CD14-positive monocyte (primary cell): ENCODE results near the gene HDGF. TPM values are rescaled to one million over a fixed set of nuclear protein-coding genes. Genes with fewer than 3 reads are reported as not detected.
A peak's percentile ranks its signal among the peaks of the same experiment; 100 is the strongest.

Experiments
- DNase-seq, 3 donors: peaks; one replicate each; pipeline ENCODE4 v3.0.0-alpha.2; 2011 to 2022
- H2AFZ ChIP-seq: 2 replicates; pipeline ENCODE4 v1.6.0; 2012; ENCODE audit warnings: mild to moderate bottlenecking, low read depth, low read length, inconsistent platforms; ENCODE audit not compliant: insufficient read depth, poor library complexity, severe bottlenecking
- H3K27ac ChIP-seq, 2 donors: 1 replicate in 1 of 2; 2 replicates in 1 of 2; pipeline ENCODE4 v1.5.1; 2012 to 2013; ENCODE audit warnings: low read length in 2 of 2, control low read depth in 1 of 2, inconsistent platforms in 1 of 2, low read depth in 1 of 2, mild to moderate bottlenecking in 1 of 2
- H3K27me3 ChIP-seq, 2 donors: one replicate each; pipeline versions ENCODE4 v1.6.0 to v1.6.1; 2011 to 2013; ENCODE audit warnings: low read length in 2 of 2; ENCODE audit not compliant: control insufficient read depth in 2 of 2, insufficient read depth in 2 of 2
- H3K36me3 ChIP-seq, 2 donors: replicated peaks in 1 of 2; 1 replicate in 1 of 2; 2 replicates in 1 of 2; pipeline versions ENCODE4 v1.5.1 to v1.6.1; 2012 to 2013; ENCODE audit warnings: low read length in 2 of 2, control low read depth in 1 of 2, inconsistent platforms in 1 of 2, mild to moderate bottlenecking in 1 of 2; ENCODE audit not compliant: insufficient read depth in 2 of 2, control insufficient read depth in 1 of 2
- H3K4me1 ChIP-seq, 2 donors: 1 replicate in 1 of 2; 2 replicates in 1 of 2; pipeline versions ENCODE4 v1.5.1 to v1.6.1; 2012 to 2013; ENCODE audit warnings: low read length in 2 of 2, control low read depth in 1 of 2, inconsistent platforms in 1 of 2, mild to moderate bottlenecking in 1 of 2, moderate library complexity in 1 of 2; ENCODE audit not compliant: insufficient read depth in 2 of 2, control insufficient read depth in 1 of 2
- H3K4me2 ChIP-seq: replicated peaks from 2 replicates; pipeline ENCODE3; 2012; ENCODE audit warnings: low read length, moderate library complexity, mild to moderate bottlenecking; ENCODE audit not compliant: poor library complexity, severe bottlenecking; ENCODE audit errors: extremely low read depth
- H3K4me3 ChIP-seq, 3 experiments: fragments of 200-600 bp in 1 of 3; sonication (generic) in 1 of 3; replicated peaks in 1 of 3; 1 replicate in 2 of 3; 2 replicates in 1 of 3; pipeline ENCODE4 v1.5.1; 2011 to 2013; ENCODE audit warnings: low read length in 3 of 3, mild to moderate bottlenecking in 3 of 3, control low read depth in 2 of 3, low read depth in 2 of 3, inconsistent platforms in 1 of 3, moderate library complexity in 1 of 3
- H3K79me2 ChIP-seq: 2 replicates; pipeline ENCODE4 v1.6.0; 2012; ENCODE audit warnings: mild to moderate bottlenecking, control low read depth, inconsistent platforms, low read length, moderate library complexity; ENCODE audit not compliant: insufficient read depth
- H3K9ac ChIP-seq: 2 replicates; pipeline ENCODE4 v1.6.0; 2017; ENCODE audit warnings: low read length, mild to moderate bottlenecking; ENCODE audit not compliant: insufficient read depth, poor library complexity, severe bottlenecking
- H3K9me3 ChIP-seq, 2 donors: replicated peaks in 1 of 2; 1 replicate in 1 of 2; 2 replicates in 1 of 2; pipeline versions ENCODE4 v1.5.1 to v1.6.1; 2012 to 2013; ENCODE audit warnings: low read length in 2 of 2, control low read depth in 1 of 2; ENCODE audit not compliant: control insufficient read depth in 1 of 2, insufficient read depth in 1 of 2
- H4K20me1 ChIP-seq: 2 replicates; pipeline ENCODE4 v1.6.0; 2012; ENCODE audit warnings: mild to moderate bottlenecking, low read length, control low read depth, moderate library complexity; ENCODE audit not compliant: insufficient read depth
- H3K27ac Mint-ChIP-seq, 7 donors: one replicate each; pipeline ENCODE4 v1.8.0; 2020; ENCODE audit warnings: mild to moderate bottlenecking in 7 of 7, mixed read lengths in 7 of 7, moderate library complexity in 6 of 7, inconsistent platforms in 2 of 7
- H3K27me3 Mint-ChIP-seq, 3 donors: one replicate each; pipeline ENCODE4 v1.8.0; 2021 to 2022; ENCODE audit warnings: low read depth in 3 of 3, mild to moderate bottlenecking in 3 of 3, mixed read lengths in 3 of 3, moderate library complexity in 3 of 3, inconsistent platforms in 1 of 3
- H3K36me3 Mint-ChIP-seq, 2 donors: one replicate each; pipeline ENCODE4 v1.8.0; 2020; ENCODE audit warnings: mixed read lengths in 2 of 2, inconsistent platforms in 1 of 2, mild to moderate bottlenecking in 1 of 2
- H3K4me1 Mint-ChIP-seq: one replicate; pipeline ENCODE4 v1.8.0; 2020; ENCODE audit warnings: mild to moderate bottlenecking, mixed read lengths
- H3K4me3 Mint-ChIP-seq, 2 donors: one replicate each; pipeline ENCODE4 v1.8.0; 2020; ENCODE audit warnings: mild to moderate bottlenecking in 2 of 2, mixed read lengths in 2 of 2, moderate library complexity in 1 of 2
- H3K9me3 Mint-ChIP-seq, 7 donors: one replicate each; pipeline ENCODE4 v1.8.0; 2020 to 2022; ENCODE audit warnings: mixed read lengths in 7 of 7, mild to moderate bottlenecking in 6 of 7, moderate library complexity in 6 of 7, inconsistent platforms in 2 of 7
- CTCF ChIP-seq: fragments of 200-600 bp; IDR thresholded peaks from one replicate; pipeline ENCODE4 v1.8.0; 2022; ENCODE audit warnings: antibody characterized with exemption, mild to moderate bottlenecking
- WGBS: methylation state at CpG from one replicate; pipeline ENCODE4 v1.1.5; 2013; ENCODE audit warnings: missing lambda C conversion rate; ENCODE audit not compliant: insufficient coverage; 5-methylcytosine and 5-hydroxymethylcytosine counted together
- intact Hi-C, 2 donors: fragments of 100-400 bp; cut with micrococcal nuclease; formaldehyde crosslinking; loops; one replicate each; pipeline versions ENCODE4 v1.15.0 to v1.15.1; 2023
- polyA plus RNA-seq, 3 donors: library from polyadenylated mRNA; depleted of rRNA in 1 of 3; unstranded in 2 of 3; stranded (reverse) in 1 of 3; fragments of 300-500 nt in 2 of 3; fragments of >200 nt in 1 of 3; fragmentation: Illumina TruSeq in 2 of 3; gene quantifications; 1 replicate in 2 of 3; 2 replicates in 1 of 3; pipeline ENCODE4 v1.2.3, GENCODE V29; 2012 to 2021

HDGF gene
- polyA plus RNA-seq, 3 donors, result 23.9 to 92.4 (median 49.9) TPM

GRCh38 chr1:156728599-156729462, 22.6 kb downstream of the HDGF start, which contains the start of gene ISG20L2:
Gene ISG20L2, minus strand, starts transcription at chr1:156728766. Its CDS starts 1,114 bp downstream, at chr1:156727652.
- Histone ChIP-seq H3K9ac (peak within 1 kb of the TSS; percentile 89), H3K27me3 (no peaks in the 10 kb centered on the region), H3K27ac (peak within 1 kb of the TSS; percentile 69 to 98), H3K4me3 (peak within 1 kb of the TSS; percentile 64 to 94 (median 89)), H3K4me2 (peak within 1 kb of the TSS; percentile 93), H4K20me1 (peaks cover 34% of the 10 kb centered on the region), H3K4me1 (peaks cover 38 to 45% of the 10 kb centered on the region in 2 donors), H3K36me3 (peaks cover 27 to 41% of the 10 kb centered on the region in 2 donors), H3K79me2 (peaks cover 65% of the 10 kb centered on the region), H2AFZ (peak within 1 kb of the TSS; percentile 82), H3K9me3 (no peaks in the 10 kb centered on the region)
- Mint-ChIP-seq H3K36me3 (peaks cover 23 to 29% of the 10 kb centered on the region in 2 donors), H3K27me3 (no peaks in the 10 kb centered on the region), H3K4me3 (peak within 1 kb of the TSS; percentile 93 to 97), H3K9me3 (no peaks in the 10 kb centered on the region), H3K27ac (peak within 1 kb of the TSS in 5 of 7 donors; percentile 72 to 98 (median 98)), H3K4me1 (peaks cover 18% of the 10 kb centered on the region)
- no peak for TF ChIP-seq CTCF
- DNase-seq, result peak; percentile 99 to 100 (median 100)
- 1% methylated on average over 38 of the region's 57 CpGs for WGBS
- intact Hi-C loops, result loop anchor here in 1 of 2 donors (1.0 to 10.0 kb wide), 4 partner anchors 38 to 224 kb away; partner anchors contain the start of genes MEF2D and PRCC

- Histone ChIP-seq H4K20me1 (peaks cover 42% of the 10 kb centered on the region), H3K4me2 (peak within 1 kb of the TSS; percentile 93), H3K36me3 (peaks cover 27 to 41% of the 10 kb centered on the region in 2 donors), H3K27me3 (no peaks in the 10 kb centered on the region), H3K4me3 (peak within 1 kb of the TSS; percentile 64 to 94 (median 89)), H3K79me2 (peaks cover 73% of the 10 kb centered on the region), H2AFZ (peak within 1 kb of the TSS; percentile 82), H3K27ac (peak within 1 kb of the TSS; percentile 69 to 98), H3K9me3 (no peaks in the 10 kb centered on the region), H3K9ac (peak within 1 kb of the TSS; percentile 89), H3K4me1 (peaks cover 38 to 45% of the 10 kb centered on the region in 2 donors)
- 0% methylated on average over 8 of the region's 46 CpGs for WGBS
- Mint-ChIP-seq H3K36me3 (peaks cover 16 to 31% of the 10 kb centered on the region in 2 donors), H3K27ac (peak within 1 kb of the TSS in 4 of 7 donors; percentile 97 to 98 (median 98)), H3K27me3 (peaks cover 0 to 2% (median 0%) of the 10 kb centered on the region in 3 donors), H3K4me3 (peak within 1 kb of the TSS; percentile 93 to 97), H3K9me3 (no peaks in the 10 kb centered on the region), H3K4me1 (peaks cover 18% of the 10 kb centered on the region)
- no peak for TF ChIP-seq CTCF
- intact Hi-C loops, result loop anchor here in 1 of 2 donors (1.0 to 10.0 kb wide), 5 partner anchors 39 to 223 kb away; partner anchors contain the start of genes MEF2D and PRCC
- peak; percentile 77 to 83 (median 82) for DNase-seq
Observed at GRCh38 chr1:156727926-156728598, 23.4 kb downstream of the HDGF start, which contains the start of gene METTL25B. Gene METTL25B, plus strand, starts transcription at chr1:156728469. Its CDS starts 636 bp downstream, at chr1:156729105.
